ENCODE data around the gene LRRC75A. TPM values are rescaled to one million over a fixed set of nuclear protein-coding genes. Genes with fewer than 3 reads are reported as not detected.

The LRRC75A gene
- total RNA-seq, 1 experiment from 2014 or later: 22.9 TPM

- DNase-seq (ENCODE audit: low spot score): no peak
- TF ChIP-seq, protein P1, sequence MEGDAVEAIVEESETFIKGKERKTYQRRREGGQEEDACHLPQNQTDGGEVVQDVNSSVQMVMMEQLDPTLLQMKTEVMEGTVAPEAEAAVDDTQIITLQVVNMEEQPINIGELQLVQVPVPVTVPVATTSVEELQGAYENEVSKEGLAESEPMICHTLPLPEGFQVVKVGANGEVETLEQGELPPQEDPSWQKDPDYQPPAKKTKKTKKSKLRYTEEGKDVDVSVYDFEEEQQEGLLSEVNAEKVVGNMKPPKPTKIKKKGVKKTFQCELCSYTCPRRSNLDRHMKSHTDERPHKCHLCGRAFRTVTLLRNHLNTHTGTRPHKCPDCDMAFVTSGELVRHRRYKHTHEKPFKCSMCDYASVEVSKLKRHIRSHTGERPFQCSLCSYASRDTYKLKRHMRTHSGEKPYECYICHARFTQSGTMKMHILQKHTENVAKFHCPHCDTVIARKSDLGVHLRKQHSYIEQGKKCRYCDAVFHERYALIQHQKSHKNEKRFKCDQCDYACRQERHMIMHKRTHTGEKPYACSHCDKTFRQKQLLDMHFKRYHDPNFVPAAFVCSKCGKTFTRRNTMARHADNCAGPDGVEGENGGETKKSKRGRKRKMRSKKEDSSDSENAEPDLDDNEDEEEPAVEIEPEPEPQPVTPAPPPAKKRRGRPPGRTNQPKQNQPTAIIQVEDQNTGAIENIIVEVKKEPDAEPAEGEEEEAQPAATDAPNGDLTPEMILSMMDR (IDR thresholded peaks at IDR 0.05): no peak
- CTCF ChIA-PET: interaction anchor here (0.9 kb wide), 1 partner anchor 15 kb away, joined by 4 read pairs; no protein-coding TSS in a partner anchor
These were observed 24.1 kb downstream of the LRRC75A start for GRCh38 chr17:16467886-16468285.

GRCh38 chr17:16467044-16467443 lies 24.9 kb downstream of the LRRC75A start:
- ATAC-seq (no peak), DNase-seq (ENCODE audit: low spot score) (no peak)
- CTCF ChIA-PET: interaction anchor here (0.7 to 1.2 kb wide), 3 partner anchors 14 to 54 kb away, joined by 3 to 7 read pairs (median 4); no protein-coding TSS in a partner anchor
- no peaks in the 10 kb centered on the region for H3K27me3 Mint-ChIP-seq (ENCODE audit: low read depth)
- H3K4me1 Mint-ChIP-seq: peaks cover 55% of the 10 kb centered on the region
- H3K27ac Mint-ChIP-seq: no peak overlapping the region
- no peak overlapping the region for H3K4me3 Mint-ChIP-seq
- peaks cover 4% of the 10 kb centered on the region; the same call in 1 of the 2 replicates for H3K36me3 Mint-ChIP-seq
- POLR2A ChIA-PET: interaction anchor here (0.5 to 1.2 kb wide), 2 partner anchors 14 to 165 kb away, joined by 3 to 6 read pairs; no protein-coding TSS in a partner anchor
- TF ChIP-seq AFF4 (CRISPR knock-in tag; IDR thresholded peaks at IDR 0.05; ENCODE audit: borderline replicate concordance) (no peak), MYBL2 (CRISPR knock-in tag; IDR thresholded peaks at IDR 0.05) (no peak), MAX (CRISPR knock-in tag; IDR thresholded peaks at IDR 0.05) (no peak)
- TF ChIP-seq, protein P2, sequence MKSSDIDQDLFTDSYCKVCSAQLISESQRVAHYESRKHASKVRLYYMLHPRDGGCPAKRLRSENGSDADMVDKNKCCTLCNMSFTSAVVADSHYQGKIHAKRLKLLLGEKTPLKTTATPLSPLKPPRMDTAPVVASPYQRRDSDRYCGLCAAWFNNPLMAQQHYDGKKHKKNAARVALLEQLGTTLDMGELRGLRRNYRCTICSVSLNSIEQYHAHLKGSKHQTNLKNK (CRISPR knock-in tag; IDR thresholded peaks at IDR 0.05): no peak
- TF ChIP-seq, protein P3, sequence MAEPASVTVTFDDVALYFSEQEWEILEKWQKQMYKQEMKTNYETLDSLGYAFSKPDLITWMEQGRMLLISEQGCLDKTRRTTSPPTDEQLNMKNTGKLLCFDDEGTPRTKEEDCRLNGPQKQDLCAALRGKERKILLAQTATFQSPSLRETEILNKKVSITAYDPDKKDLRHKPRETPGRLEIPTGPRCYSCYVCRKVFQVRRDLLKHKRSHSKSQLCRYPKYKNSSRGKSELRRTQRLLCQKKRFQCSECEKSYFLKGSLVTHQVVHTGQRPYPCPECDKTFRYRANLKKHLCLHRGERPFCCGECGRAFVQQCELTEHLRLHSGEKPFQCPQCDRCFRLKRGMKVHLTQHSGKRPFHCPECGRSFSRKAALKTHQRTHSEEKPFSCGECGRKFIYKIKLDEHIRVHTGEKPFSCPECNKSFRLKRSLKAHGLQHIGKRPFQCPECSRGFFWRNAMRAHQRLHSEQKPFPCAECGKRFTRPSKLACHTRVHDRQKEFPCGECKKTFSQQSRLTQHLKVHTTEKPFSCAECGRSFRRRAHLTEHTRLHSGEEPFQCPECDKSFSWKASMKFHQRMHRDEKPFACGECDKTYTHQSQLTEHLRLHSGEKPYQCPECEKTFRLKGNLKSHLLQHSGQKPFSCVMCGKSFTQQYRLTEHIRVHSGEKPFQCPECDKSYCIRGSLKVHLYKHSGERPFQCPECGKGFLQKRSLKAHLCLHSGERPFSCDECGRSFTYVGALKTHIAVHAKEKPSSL (CRISPR knock-in tag; conservative IDR thresholded peaks at IDR 0.05): no peak
- TF ChIP-seq, protein P4, sequence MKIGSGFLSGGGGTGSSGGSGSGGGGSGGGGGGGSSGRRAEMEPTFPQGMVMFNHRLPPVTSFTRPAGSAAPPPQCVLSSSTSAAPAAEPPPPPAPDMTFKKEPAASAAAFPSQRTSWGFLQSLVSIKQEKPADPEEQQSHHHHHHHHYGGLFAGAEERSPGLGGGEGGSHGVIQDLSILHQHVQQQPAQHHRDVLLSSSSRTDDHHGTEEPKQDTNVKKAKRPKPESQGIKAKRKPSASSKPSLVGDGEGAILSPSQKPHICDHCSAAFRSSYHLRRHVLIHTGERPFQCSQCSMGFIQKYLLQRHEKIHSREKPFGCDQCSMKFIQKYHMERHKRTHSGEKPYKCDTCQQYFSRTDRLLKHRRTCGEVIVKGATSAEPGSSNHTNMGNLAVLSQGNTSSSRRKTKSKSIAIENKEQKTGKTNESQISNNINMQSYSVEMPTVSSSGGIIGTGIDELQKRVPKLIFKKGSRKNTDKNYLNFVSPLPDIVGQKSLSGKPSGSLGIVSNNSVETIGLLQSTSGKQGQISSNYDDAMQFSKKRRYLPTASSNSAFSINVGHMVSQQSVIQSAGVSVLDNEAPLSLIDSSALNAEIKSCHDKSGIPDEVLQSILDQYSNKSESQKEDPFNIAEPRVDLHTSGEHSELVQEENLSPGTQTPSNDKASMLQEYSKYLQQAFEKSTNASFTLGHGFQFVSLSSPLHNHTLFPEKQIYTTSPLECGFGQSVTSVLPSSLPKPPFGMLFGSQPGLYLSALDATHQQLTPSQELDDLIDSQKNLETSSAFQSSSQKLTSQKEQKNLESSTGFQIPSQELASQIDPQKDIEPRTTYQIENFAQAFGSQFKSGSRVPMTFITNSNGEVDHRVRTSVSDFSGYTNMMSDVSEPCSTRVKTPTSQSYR (CRISPR knock-in tag; IDR thresholded peaks at IDR 0.05): no peak
- H3K9me3 Mint-ChIP-seq: no peaks in the 10 kb centered on the region

More at GRCh38 chr17:16467886-16468285, 24.1 kb downstream of the LRRC75A start:
- H3K27ac Mint-ChIP-seq: no peak overlapping the region
- POLR2A ChIA-PET: no interaction called here
- no peaks in the 10 kb centered on the region; the same call in 1 of the 2 replicates for H3K36me3 Mint-ChIP-seq
- no peaks in the 10 kb centered on the region for H3K27me3 Mint-ChIP-seq (ENCODE audit: low read depth)
- peaks cover 60% of the 10 kb centered on the region for H3K4me1 Mint-ChIP-seq
- H3K9me3 Mint-ChIP-seq: no peaks in the 10 kb centered on the region
- H3K4me3 Mint-ChIP-seq: no peak overlapping the region
- no peak for ATAC-seq

GRCh38 chr17:16466407-16466806 lies 25.6 kb downstream of the LRRC75A start:
- Mint-ChIP-seq H3K36me3 (peaks cover 8% of the 10 kb centered on the region; the same call in 1 of the 2 replicates), H3K27ac (0 out of 2 replicates have a peak overlapping the region, but pooled peaks have one; percentile 1), H3K27me3 (ENCODE audit: low read depth) (no peaks in the 10 kb centered on the region), H3K4me3 (no peak overlapping the region), H3K4me1 (peaks cover 51% of the 10 kb centered on the region), H3K9me3 (no peaks in the 10 kb centered on the region)
- DNase-seq (ENCODE audit: low spot score) (no peak), ATAC-seq (no peak)
- CTCF ChIA-PET: interaction anchor here (1.2 to 7.6 kb wide), 3 partner anchors 55 to 59 kb away, joined by 5 to 56 read pairs (median 7); no protein-coding TSS in a partner anchor
- POLR2A ChIA-PET: interaction anchor here (0.5 to 1.2 kb wide), 2 partner anchors 15 to 165 kb away, joined by 3 to 6 read pairs; no protein-coding TSS in a partner anchor
- TF ChIP-seq STAT6 (CRISPR knock-in tag; conservative IDR thresholded peaks at IDR 0.05; ENCODE audit: low read depth) (no peak), CBFB (CRISPR knock-in tag; IDR thresholded peaks at IDR 0.05; ENCODE audit: low read depth) (no peak), RELA (CRISPR knock-in tag; IDR thresholded peaks at IDR 0.05; ENCODE audit: borderline replicate concordance) (no peak)
- TF ChIP-seq, protein P1 (IDR thresholded peaks at IDR 0.05): no peak
